ENCODE results near the gene MRE11.

GRCh38 chr11:94472916-94473799, 20.5 kb downstream of the MRE11 start:
- no peak for TF ChIP-seq POLR2A (IDR thresholded peaks at IDR 0.05)
- TF ChIP-seq, protein P1, sequence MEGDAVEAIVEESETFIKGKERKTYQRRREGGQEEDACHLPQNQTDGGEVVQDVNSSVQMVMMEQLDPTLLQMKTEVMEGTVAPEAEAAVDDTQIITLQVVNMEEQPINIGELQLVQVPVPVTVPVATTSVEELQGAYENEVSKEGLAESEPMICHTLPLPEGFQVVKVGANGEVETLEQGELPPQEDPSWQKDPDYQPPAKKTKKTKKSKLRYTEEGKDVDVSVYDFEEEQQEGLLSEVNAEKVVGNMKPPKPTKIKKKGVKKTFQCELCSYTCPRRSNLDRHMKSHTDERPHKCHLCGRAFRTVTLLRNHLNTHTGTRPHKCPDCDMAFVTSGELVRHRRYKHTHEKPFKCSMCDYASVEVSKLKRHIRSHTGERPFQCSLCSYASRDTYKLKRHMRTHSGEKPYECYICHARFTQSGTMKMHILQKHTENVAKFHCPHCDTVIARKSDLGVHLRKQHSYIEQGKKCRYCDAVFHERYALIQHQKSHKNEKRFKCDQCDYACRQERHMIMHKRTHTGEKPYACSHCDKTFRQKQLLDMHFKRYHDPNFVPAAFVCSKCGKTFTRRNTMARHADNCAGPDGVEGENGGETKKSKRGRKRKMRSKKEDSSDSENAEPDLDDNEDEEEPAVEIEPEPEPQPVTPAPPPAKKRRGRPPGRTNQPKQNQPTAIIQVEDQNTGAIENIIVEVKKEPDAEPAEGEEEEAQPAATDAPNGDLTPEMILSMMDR (IDR thresholded peaks at IDR 0.05): no peak
